ENCODE data around the gene AXL. TPM values are rescaled to one million over a fixed set of nuclear protein-coding genes. Genes with fewer than 3 reads are reported as not detected.

AXL gene
- total RNA-seq, 4 donors from 2014 or later: 72.0 to 110 (median 88.5) TPM

DNA sequence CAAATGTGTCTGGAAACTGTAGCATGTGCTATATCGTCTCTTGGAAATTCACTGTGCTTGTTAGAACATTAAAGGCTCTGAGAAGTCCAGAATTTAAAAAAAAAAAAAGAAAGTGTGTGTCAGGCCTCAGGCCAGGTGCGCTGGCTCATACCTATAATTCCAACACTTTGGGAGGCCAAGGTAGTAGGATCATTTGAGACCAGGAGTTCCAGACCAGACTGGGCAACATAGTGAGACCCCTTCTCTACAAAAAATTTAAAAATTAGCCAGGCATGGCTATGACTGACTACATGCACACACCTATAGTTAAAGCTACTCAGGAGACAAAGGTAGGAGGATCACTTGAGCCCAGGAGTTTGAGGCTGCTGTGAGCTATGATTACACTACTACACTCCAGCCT, 50.0 kb downstream of the AXL start:
- 91 to 93% methylated on average over 2 of the region's 2 CpGs for WGBS, 2 donors
- no peak for TF ChIP-seq POLR2A (IDR thresholded peaks at IDR 0.05)
- no peak for TF ChIP-seq CTCF (IDR thresholded peaks at IDR 0.05)
- no peak for TF ChIP-seq EP300 (IDR thresholded peaks at IDR 0.05)

DNA sequence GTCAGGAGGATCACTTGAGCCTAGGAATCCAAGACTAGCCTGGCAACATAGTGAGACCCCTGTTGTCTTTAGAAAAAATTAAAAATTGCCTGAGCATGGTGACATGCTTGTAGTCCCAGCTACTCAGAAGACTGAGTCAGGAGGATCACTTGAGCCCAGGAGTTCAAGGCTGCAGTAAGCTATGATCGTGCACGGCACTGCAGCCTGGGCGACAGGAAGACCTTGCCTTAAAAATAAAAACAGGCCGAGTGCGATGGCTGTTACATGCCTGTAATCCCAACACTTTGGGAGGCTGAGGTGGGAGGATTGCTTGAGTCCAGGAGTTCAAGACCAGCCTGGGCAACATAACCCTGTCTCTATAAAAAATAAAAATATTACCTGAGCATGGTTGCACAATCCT, 50.5 kb downstream of the AXL start:
- no peak for DNase-seq (ENCODE audit: low spot score in 2 of 2)
- 89 to 93% methylated on average over 5 of the region's 5 CpGs for WGBS, 2 donors
- H3K9me3 ChIP-seq: no peaks in the 10 kb centered on the region
- TF ChIP-seq POLR2A (IDR thresholded peaks at IDR 0.05): no peak
- no peak for TF ChIP-seq EP300 (IDR thresholded peaks at IDR 0.05)
- no peak for TF ChIP-seq CTCF (IDR thresholded peaks at IDR 0.05)
- H3K27ac ChIP-seq: no peak overlapping the region
- H3K4me1 ChIP-seq: peaks cover 0 to 29% (median 22%) of the 10 kb centered on the region in 4 donors
- no peaks in the 10 kb centered on the region for H3K27me3 ChIP-seq
- H3K4me3 ChIP-seq: no peak overlapping the region
- peaks cover 0 to 71% (median 57%) of the 10 kb centered on the region in 3 donors for H3K36me3 ChIP-seq

More for the DNA sequence above, 50.0 kb downstream of the AXL start:
- H3K4me3 ChIP-seq: no peak overlapping the region
- no peaks in the 10 kb centered on the region for H3K9me3 ChIP-seq
- peaks cover 0 to 66% (median 52%) of the 10 kb centered on the region in 3 donors for H3K36me3 ChIP-seq
- DNase-seq (ENCODE audit: low spot score in 2 of 2): no peak
- no peaks in the 10 kb centered on the region for H3K27me3 ChIP-seq
- H3K27ac ChIP-seq: no peak overlapping the region
- H3K4me1 ChIP-seq: peaks cover 0 to 29% (median 22%) of the 10 kb centered on the region in 4 donors

- no peak for TF ChIP-seq EP300 (IDR thresholded peaks at IDR 0.05)
- no peak for TF ChIP-seq POLR2A (IDR thresholded peaks at IDR 0.05)
- Histone ChIP-seq H3K27ac (no peak overlapping the region), H3K27me3 (no peaks in the 10 kb centered on the region), H3K9me3 (no peaks in the 10 kb centered on the region), H3K4me1 (peaks cover 0 to under 1% (median 0%) of the 10 kb centered on the region in 4 donors), H3K4me3 (no peak overlapping the region), H3K36me3 (peaks cover 0 to 100% (median 84%) of the 10 kb centered on the region in 3 donors)
- 88 to 91% methylated on average over 6 of the region's 6 CpGs for WGBS, 2 donors
- no peak for DNase-seq (ENCODE audit: low spot score in 2 of 2)
Observed at GRCh38 chr19:41273076-41273475, 54.1 kb downstream of the AXL start.

- H3K27me3 ChIP-seq: no peaks in the 10 kb centered on the region
- DNase-seq (ENCODE audit: low spot score in 2 of 2): no peak
- TF ChIP-seq POLR2A (IDR thresholded peaks at IDR 0.05): no peak
- no peak for TF ChIP-seq EP300 (IDR thresholded peaks at IDR 0.05)
- no peak for TF ChIP-seq CTCF (IDR thresholded peaks at IDR 0.05)
- 91 to 92% methylated on average over 5 of the region's 5 CpGs for WGBS, 2 donors
- H3K9me3 ChIP-seq: no peaks in the 10 kb centered on the region
- H3K4me3 ChIP-seq: no peak overlapping the region
- peaks cover 0 to 100% (median 85%) of the 10 kb centered on the region in 3 donors for H3K36me3 ChIP-seq
- H3K27ac ChIP-seq: no peak overlapping the region
- H3K4me1 ChIP-seq: no peaks in the 10 kb centered on the region
Observed at GRCh38 chr19:41274802-41275201, 55.8 kb downstream of the AXL start.

DNA sequence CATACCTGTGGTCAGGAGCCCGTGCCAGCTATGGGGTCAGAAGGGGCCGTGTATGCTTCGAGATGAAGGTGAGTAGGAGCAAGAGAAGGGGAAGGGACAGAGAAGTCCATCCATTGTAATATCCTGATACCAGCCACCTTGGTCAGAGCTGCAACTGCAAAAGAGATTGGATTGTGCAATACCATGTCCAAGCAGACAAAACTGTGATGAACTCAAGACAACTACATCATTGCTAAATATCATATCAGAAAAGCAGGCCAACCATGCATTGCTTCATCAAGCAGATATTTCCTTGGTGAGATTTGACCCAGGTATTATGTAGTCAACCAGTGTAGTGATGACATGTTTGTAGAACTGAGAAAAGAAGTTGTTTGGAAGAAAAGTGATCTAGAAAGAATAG, 57.2 kb downstream of the AXL start:
- TF ChIP-seq POLR2A (IDR thresholded peaks at IDR 0.05): no peak
- peak in 1 of 2 donors; percentile 24 for TF ChIP-seq EP300 (IDR thresholded peaks at IDR 0.05)
- Histone ChIP-seq H3K27me3 (no peaks in the 10 kb centered on the region), H3K9me3 (no peaks in the 10 kb centered on the region), H3K36me3 (peaks cover 0 to 100% (median 84%) of the 10 kb centered on the region in 3 donors), H3K27ac (no peak overlapping the region), H3K4me1 (no peaks in the 10 kb centered on the region), H3K4me3 (no peak overlapping the region)
- WGBS, 2 donors: 75 to 78% methylated on average over 3 of the region's 3 CpGs
- no peak for DNase-seq (ENCODE audit: low spot score in 2 of 2)

GRCh38 chr19:41278478-41278877, 59.5 kb downstream of the AXL start:
- TF ChIP-seq POLR2A (IDR thresholded peaks at IDR 0.05) (no peak), EP300 (IDR thresholded peaks at IDR 0.05) (no peak), CTCF (IDR thresholded peaks at IDR 0.05) (no peak)
- 91 to 98% methylated on average over 2 of the region's 2 CpGs for WGBS, 2 donors
- H3K4me1 ChIP-seq: no peaks in the 10 kb centered on the region
- H3K9me3 ChIP-seq: no peaks in the 10 kb centered on the region
- H3K4me3 ChIP-seq: no peak overlapping the region
- H3K36me3 ChIP-seq: peaks cover 5 to 100% (median 67%) of the 10 kb centered on the region in 3 donors
- no peaks in the 10 kb centered on the region for H3K27me3 ChIP-seq
- H3K27ac ChIP-seq: no peak overlapping the region
- no peak for DNase-seq (ENCODE audit: low spot score in 2 of 2)

All from tibial nerve (tissue), 4 donors.